Measurements from ENCODE around the gene SEC22C.
A peak's percentile ranks its signal among the peaks of the same experiment; 100 is the strongest.

Gene SEC22C

GRCh38 chr3:42513521-42513920, 68.2 kb downstream of the SEC22C start:
- no peak for DNase-seq (ENCODE audit: low read depth)
- no peak for TF ChIP-seq CTCF (conservative IDR thresholded peaks at IDR 0.05; ENCODE audit: low read depth, low read length)
- H3K4me3 ChIP-seq (ENCODE audit: low read length): no peak overlapping the region

GRCh38 chr3:42513121-42513520, 68.6 kb downstream of the SEC22C start:
- TF ChIP-seq CTCF (conservative IDR thresholded peaks at IDR 0.05; ENCODE audit: low read depth, low read length): no peak
- DNase-seq (ENCODE audit: low read depth): no peak
- H3K4me3 ChIP-seq (ENCODE audit: low read length): no peak overlapping the region

- no peak for DNase-seq (ENCODE audit: low read depth)
- no peak for TF ChIP-seq CTCF (conservative IDR thresholded peaks at IDR 0.05; ENCODE audit: low read depth, low read length)
- no peak overlapping the region for H3K4me3 ChIP-seq (ENCODE audit: low read length)
Observed at GRCh38 chr3:42511736-42512135, 70.0 kb downstream of the SEC22C start.

GRCh38 chr3:42511201-42511600, 70.6 kb downstream of the SEC22C start:
- DNase-seq (ENCODE audit: low read depth): peak; percentile 15
- no peak overlapping the region for H3K4me3 ChIP-seq (ENCODE audit: low read length)
- TF ChIP-seq CTCF (conservative IDR thresholded peaks at IDR 0.05; ENCODE audit: low read depth, low read length): no peak

- no peak for DNase-seq (ENCODE audit: low read depth)
- no peak for TF ChIP-seq CTCF (conservative IDR thresholded peaks at IDR 0.05; ENCODE audit: low read depth, low read length)
- H3K4me3 ChIP-seq (ENCODE audit: low read length): no peak overlapping the region
Observed at GRCh38 chr3:42510325-42510724, 71.4 kb downstream of the SEC22C start.

- no peak for DNase-seq (ENCODE audit: low read depth)
- TF ChIP-seq CTCF (conservative IDR thresholded peaks at IDR 0.05; ENCODE audit: low read depth, low read length): no peak
- H3K4me3 ChIP-seq (ENCODE audit: low read length): no peak overlapping the region
Observed at GRCh38 chr3:42509111-42509510, 72.7 kb downstream of the SEC22C start.

GRCh38 chr3:42508562-42508961, 73.2 kb downstream of the SEC22C start:
- DNase-seq (ENCODE audit: low read depth): no peak
- no peak for TF ChIP-seq CTCF (conservative IDR thresholded peaks at IDR 0.05; ENCODE audit: low read depth, low read length)
- H3K4me3 ChIP-seq (ENCODE audit: low read length): no peak overlapping the region

All from retinal pigment epithelial cell (primary cell).